GM23338 (cell line): ENCODE measurements around the gene NFXL1. TPM values are rescaled to one million over a fixed set of nuclear protein-coding genes. Genes with fewer than 3 reads are reported as not detected.

Experiments
- ATAC-seq: fragments of 200-7000 bp; cut with Tn5 transposase; 3 replicates; pipeline ENCODE4 v1.9.1; 2020
- DNase-seq: peaks from one replicate; pipeline ENCODE4 v3.0.0-alpha.2; 2015; ENCODE audit warnings: low spot score
- H2AFZ ChIP-seq: fragments of 200-600 bp; sonication (generic); 2 replicates; pipeline ENCODE4 v1.8.0; 2016; ENCODE audit warnings: antibody characterized with exemption, mild to moderate bottlenecking, moderate library complexity
- H3F3A ChIP-seq: fragments of 200-600 bp; sonication (generic); replicated peaks from 2 replicates; pipeline ENCODE4 v1.8.0; 2017; ENCODE audit warnings: antibody characterized with exemption, mixed run types, low read depth
- H3K27ac ChIP-seq: fragments of 200-600 bp; sonication (generic); 2 replicates; pipeline ENCODE4 v1.6.1; 2016; ENCODE audit warnings: low read depth
- H3K27me3 ChIP-seq: fragments of 200-600 bp; sonication (generic); 2 replicates; pipeline ENCODE4 v1.8.0; 2016; ENCODE audit warnings: mild to moderate bottlenecking, mixed run types, moderate library complexity; ENCODE audit not compliant: insufficient read depth
- H3K36me3 ChIP-seq: fragments of 200-600 bp; sonication (generic); 2 replicates; pipeline ENCODE4 v1.8.0; 2016; ENCODE audit warnings: mild to moderate bottlenecking; ENCODE audit not compliant: insufficient read depth
- H3K4me1 ChIP-seq: fragments of 200-600 bp; sonication (generic); 2 replicates; pipeline ENCODE4 v1.8.0; 2016; ENCODE audit warnings: mild to moderate bottlenecking, moderate library complexity; ENCODE audit not compliant: insufficient read depth
- H3K4me2 ChIP-seq: fragments of 200-600 bp; sonication (generic); 2 replicates; pipeline ENCODE4 v1.7.1; 2017; ENCODE audit warnings: mixed run types
- H3K4me3 ChIP-seq: fragments of 200-600 bp; sonication (generic); 2 replicates; pipeline ENCODE4 v1.6.1; 2016; ENCODE audit warnings: mixed run types
- H3K79me2 ChIP-seq: fragments of 200-600 bp; sonication (generic); replicated peaks from 2 replicates; pipeline ENCODE4 v1.8.0; 2017; ENCODE audit warnings: mild to moderate bottlenecking; ENCODE audit not compliant: insufficient read depth
- H3K9me2 ChIP-seq: fragments of 200-600 bp; sonication (generic); 2 replicates; pipeline ENCODE4 v1.8.0; 2017; ENCODE audit not compliant: insufficient read depth
- H4K20me1 ChIP-seq: fragments of 200-600 bp; sonication (generic); replicated peaks from 2 replicates; pipeline ENCODE4 v1.8.0; 2017; ENCODE audit warnings: mild to moderate bottlenecking; ENCODE audit not compliant: insufficient read depth
- H3K27ac Mint-ChIP-seq: 2 replicates; pipeline ENCODE4 v1.8.0; 2020; ENCODE audit warnings: inconsistent platforms, mild to moderate bottlenecking, moderate library complexity, mixed read lengths
- H3K27me3 Mint-ChIP-seq: 3 replicates; pipeline ENCODE4 v1.8.0; 2022; ENCODE audit warnings: low read depth, mild to moderate bottlenecking, moderate library complexity, mixed read lengths, inconsistent platforms; ENCODE audit not compliant: insufficient read depth, poor library complexity
- H3K36me3 Mint-ChIP-seq: 3 replicates; pipeline ENCODE4 v1.8.0; 2021; ENCODE audit warnings: low read depth, mild to moderate bottlenecking, inconsistent platforms, moderate library complexity, mixed read lengths
- H3K4me1 Mint-ChIP-seq: 3 replicates; pipeline ENCODE4 v1.8.0; 2020; ENCODE audit warnings: mild to moderate bottlenecking, inconsistent platforms, mixed read lengths
- H3K4me3 Mint-ChIP-seq: 3 replicates; pipeline ENCODE4 v1.8.0; 2021; ENCODE audit warnings: moderate library complexity, mild to moderate bottlenecking, inconsistent platforms, mixed read lengths
- H3K9me3 Mint-ChIP-seq: 3 replicates; pipeline ENCODE4 v1.8.0; 2020; ENCODE audit warnings: moderate library complexity, mild to moderate bottlenecking, inconsistent platforms, mixed read lengths
- CREB1 ChIP-seq: fragments of 250-450 bp; sonication (Bioruptor Pico); IDR thresholded peaks from 2 replicates; pipeline ENCODE4 v1.5.0; 2020; ENCODE audit warnings: low read depth, mild to moderate bottlenecking, moderate library complexity
- EZH2 ChIP-seq: fragments of 200-600 bp; sonication (generic); IDR thresholded peaks from one replicate; pipeline ENCODE4 v1.8.0; 2017; ENCODE audit warnings: antibody characterized with exemption, mild to moderate bottlenecking, low read depth; ENCODE audit not compliant: unreplicated experiment
- EZH2phosphoT487 ChIP-seq: fragments of 200-600 bp; sonication (generic); IDR thresholded peaks from one replicate; pipeline ENCODE4 v1.8.1; 2018; ENCODE audit warnings: antibody characterized with exemption; ENCODE audit not compliant: unreplicated experiment
- JUNB ChIP-seq: IDR thresholded peaks from one replicate; pipeline ENCODE4 v1.6.1; 2016; ENCODE audit warnings: antibody characterized with exemption; ENCODE audit not compliant: unreplicated experiment
- NANOG ChIP-seq: IDR thresholded peaks from 2 replicates; pipeline ENCODE4 v1.6.1; 2016; ENCODE audit warnings: antibody characterized with exemption, borderline replicate concordance
- POLR2AphosphoS5 ChIP-seq: IDR thresholded peaks from 2 replicates; pipeline ENCODE4 v1.6.1; 2016; ENCODE audit warnings: antibody characterized with exemption, low read depth
- STAT1 ChIP-seq: IDR thresholded peaks from one replicate; pipeline ENCODE4 v1.6.1; 2016; ENCODE audit warnings: antibody characterized with exemption; ENCODE audit not compliant: unreplicated experiment
- ZNF114 ChIP-seq: fragments of 250-450 bp; sonication (Bioruptor Pico); IDR thresholded peaks from 2 replicates; pipeline ENCODE4 v1.5.0; 2020; ENCODE audit warnings: mild to moderate bottlenecking, moderate library complexity
- ZNF331 ChIP-seq: fragments of 250-450 bp; sonication (Bioruptor Pico); IDR thresholded peaks from 2 replicates; pipeline ENCODE4 v1.5.0; 2020; ENCODE audit warnings: low read depth, mild to moderate bottlenecking, moderate library complexity
- polyA plus RNA-seq: library from polyadenylated mRNA; unstranded; fragments of >200 nt; fragmentation: Nextera tagmentation; extraction: Ambion mirVana; gene quantifications from 2 replicates; pipeline ENCODE4 v1.2.1, GENCODE V29; 2016
- total RNA-seq: library from RNA; depleted of rRNA; stranded (reverse); fragments of >200 nt; shearing (Covaris generic); gene quantifications from 2 replicates; pipeline ENCODE4 v1.2.3, GENCODE V29; 2014
- TF ChIP-seq, protein P1 (sequence below): IDR thresholded peaks from 2 replicates; pipeline ENCODE4 v1.6.1; 2016; ENCODE audit warnings: antibody characterized with exemption
- TF ChIP-seq, protein P2 (sequence below): IDR thresholded peaks from one replicate; pipeline ENCODE4 v1.6.1; 2018; ENCODE audit warnings: antibody characterized with exemption; ENCODE audit not compliant: unreplicated experiment
- TF ChIP-seq, protein P3 (sequence below): fragments of 250-450 bp; sonication (Bioruptor Pico); IDR thresholded peaks from 2 replicates; pipeline ENCODE4 v1.5.0; 2020; ENCODE audit warnings: mild to moderate bottlenecking, moderate library complexity
- TF ChIP-seq, protein P4 (sequence below), 2 experiments: fragments of 200-600 bp in 1 of 2; sonication (generic) in 1 of 2; conservative IDR thresholded peaks; 2 replicates each; pipeline versions ENCODE4 v1.5.1 to v1.6.1; 2016 to 2017; ENCODE audit warnings: antibody characterized with exemption in 2 of 2, low read depth in 2 of 2, mild to moderate bottlenecking in 2 of 2, moderate library complexity in 1 of 2

The NFXL1 gene
- total and polyA plus RNA-seq, 2 experiments from 2014 or later: 19.4 to 31.7 TPM

DNA sequence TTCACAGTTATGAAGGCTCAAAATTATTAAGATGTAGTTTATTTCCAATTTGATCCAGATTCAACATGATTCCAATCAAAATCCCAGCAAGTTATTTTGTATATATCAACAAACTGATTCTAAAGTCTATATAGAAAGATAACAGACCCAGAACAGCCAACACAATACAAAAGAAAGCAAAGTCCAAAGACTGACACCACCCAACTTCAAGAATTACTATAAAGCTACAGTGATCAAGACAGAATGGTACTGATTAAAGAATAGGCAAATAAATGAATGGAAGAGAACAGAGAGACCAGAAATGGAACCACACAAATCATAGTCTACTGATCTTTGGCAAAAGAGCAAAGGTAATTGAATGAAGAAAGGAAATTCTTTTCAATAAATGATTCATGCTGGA, 34.9 kb downstream of the NFXL1 start:
- peaks cover 66% of the 10 kb centered on the region for H3K36me3 ChIP-seq
- no peaks in the 10 kb centered on the region for H3K4me1 Mint-ChIP-seq

More for the DNA sequence above, 34.9 kb downstream of the NFXL1 start:
- Mint-ChIP-seq H3K9me3 (no peaks in the 10 kb centered on the region), H3K36me3 (peaks cover 74% of the 10 kb centered on the region), H3K4me3 (no peak overlapping the region), H3K27ac (no peak overlapping the region), H3K27me3 (no peaks in the 10 kb centered on the region)
- H4K20me1 ChIP-seq: no peaks in the 10 kb centered on the region
- H3K79me2 ChIP-seq: no peaks in the 10 kb centered on the region
- H3F3A ChIP-seq: no peaks in the 10 kb centered on the region
- no peaks in the 10 kb centered on the region for H3K27me3 ChIP-seq
- H2AFZ ChIP-seq: no peak overlapping the region
- H3K4me1 ChIP-seq: no peaks in the 10 kb centered on the region
- ATAC-seq: no peak
- H3K4me3 ChIP-seq: no peak overlapping the region
- H3K27ac ChIP-seq: no peak overlapping the region
- no peak for DNase-seq
- no peak overlapping the region for H3K4me2 ChIP-seq
- TF ChIP-seq, protein P1, sequence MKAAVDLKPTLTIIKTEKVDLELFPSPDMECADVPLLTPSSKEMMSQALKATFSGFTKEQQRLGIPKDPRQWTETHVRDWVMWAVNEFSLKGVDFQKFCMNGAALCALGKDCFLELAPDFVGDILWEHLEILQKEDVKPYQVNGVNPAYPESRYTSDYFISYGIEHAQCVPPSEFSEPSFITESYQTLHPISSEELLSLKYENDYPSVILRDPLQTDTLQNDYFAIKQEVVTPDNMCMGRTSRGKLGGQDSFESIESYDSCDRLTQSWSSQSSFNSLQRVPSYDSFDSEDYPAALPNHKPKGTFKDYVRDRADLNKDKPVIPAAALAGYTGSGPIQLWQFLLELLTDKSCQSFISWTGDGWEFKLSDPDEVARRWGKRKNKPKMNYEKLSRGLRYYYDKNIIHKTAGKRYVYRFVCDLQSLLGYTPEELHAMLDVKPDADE: no peak
- TF ChIP-seq ZNF114 (CRISPR knock-in tag): no peak
- TF ChIP-seq, protein P2, sequence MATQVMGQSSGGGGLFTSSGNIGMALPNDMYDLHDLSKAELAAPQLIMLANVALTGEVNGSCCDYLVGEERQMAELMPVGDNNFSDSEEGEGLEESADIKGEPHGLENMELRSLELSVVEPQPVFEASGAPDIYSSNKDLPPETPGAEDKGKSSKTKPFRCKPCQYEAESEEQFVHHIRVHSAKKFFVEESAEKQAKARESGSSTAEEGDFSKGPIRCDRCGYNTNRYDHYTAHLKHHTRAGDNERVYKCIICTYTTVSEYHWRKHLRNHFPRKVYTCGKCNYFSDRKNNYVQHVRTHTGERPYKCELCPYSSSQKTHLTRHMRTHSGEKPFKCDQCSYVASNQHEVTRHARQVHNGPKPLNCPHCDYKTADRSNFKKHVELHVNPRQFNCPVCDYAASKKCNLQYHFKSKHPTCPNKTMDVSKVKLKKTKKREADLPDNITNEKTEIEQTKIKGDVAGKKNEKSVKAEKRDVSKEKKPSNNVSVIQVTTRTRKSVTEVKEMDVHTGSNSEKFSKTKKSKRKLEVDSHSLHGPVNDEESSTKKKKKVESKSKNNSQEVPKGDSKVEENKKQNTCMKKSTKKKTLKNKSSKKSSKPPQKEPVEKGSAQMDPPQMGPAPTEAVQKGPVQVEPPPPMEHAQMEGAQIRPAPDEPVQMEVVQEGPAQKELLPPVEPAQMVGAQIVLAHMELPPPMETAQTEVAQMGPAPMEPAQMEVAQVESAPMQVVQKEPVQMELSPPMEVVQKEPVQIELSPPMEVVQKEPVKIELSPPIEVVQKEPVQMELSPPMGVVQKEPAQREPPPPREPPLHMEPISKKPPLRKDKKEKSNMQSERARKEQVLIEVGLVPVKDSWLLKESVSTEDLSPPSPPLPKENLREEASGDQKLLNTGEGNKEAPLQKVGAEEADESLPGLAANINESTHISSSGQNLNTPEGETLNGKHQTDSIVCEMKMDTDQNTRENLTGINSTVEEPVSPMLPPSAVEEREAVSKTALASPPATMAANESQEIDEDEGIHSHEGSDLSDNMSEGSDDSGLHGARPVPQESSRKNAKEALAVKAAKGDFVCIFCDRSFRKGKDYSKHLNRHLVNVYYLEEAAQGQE: no peak
- no peak for TF ChIP-seq NANOG
- TF ChIP-seq STAT1: no peak
- TF ChIP-seq, protein P3, sequence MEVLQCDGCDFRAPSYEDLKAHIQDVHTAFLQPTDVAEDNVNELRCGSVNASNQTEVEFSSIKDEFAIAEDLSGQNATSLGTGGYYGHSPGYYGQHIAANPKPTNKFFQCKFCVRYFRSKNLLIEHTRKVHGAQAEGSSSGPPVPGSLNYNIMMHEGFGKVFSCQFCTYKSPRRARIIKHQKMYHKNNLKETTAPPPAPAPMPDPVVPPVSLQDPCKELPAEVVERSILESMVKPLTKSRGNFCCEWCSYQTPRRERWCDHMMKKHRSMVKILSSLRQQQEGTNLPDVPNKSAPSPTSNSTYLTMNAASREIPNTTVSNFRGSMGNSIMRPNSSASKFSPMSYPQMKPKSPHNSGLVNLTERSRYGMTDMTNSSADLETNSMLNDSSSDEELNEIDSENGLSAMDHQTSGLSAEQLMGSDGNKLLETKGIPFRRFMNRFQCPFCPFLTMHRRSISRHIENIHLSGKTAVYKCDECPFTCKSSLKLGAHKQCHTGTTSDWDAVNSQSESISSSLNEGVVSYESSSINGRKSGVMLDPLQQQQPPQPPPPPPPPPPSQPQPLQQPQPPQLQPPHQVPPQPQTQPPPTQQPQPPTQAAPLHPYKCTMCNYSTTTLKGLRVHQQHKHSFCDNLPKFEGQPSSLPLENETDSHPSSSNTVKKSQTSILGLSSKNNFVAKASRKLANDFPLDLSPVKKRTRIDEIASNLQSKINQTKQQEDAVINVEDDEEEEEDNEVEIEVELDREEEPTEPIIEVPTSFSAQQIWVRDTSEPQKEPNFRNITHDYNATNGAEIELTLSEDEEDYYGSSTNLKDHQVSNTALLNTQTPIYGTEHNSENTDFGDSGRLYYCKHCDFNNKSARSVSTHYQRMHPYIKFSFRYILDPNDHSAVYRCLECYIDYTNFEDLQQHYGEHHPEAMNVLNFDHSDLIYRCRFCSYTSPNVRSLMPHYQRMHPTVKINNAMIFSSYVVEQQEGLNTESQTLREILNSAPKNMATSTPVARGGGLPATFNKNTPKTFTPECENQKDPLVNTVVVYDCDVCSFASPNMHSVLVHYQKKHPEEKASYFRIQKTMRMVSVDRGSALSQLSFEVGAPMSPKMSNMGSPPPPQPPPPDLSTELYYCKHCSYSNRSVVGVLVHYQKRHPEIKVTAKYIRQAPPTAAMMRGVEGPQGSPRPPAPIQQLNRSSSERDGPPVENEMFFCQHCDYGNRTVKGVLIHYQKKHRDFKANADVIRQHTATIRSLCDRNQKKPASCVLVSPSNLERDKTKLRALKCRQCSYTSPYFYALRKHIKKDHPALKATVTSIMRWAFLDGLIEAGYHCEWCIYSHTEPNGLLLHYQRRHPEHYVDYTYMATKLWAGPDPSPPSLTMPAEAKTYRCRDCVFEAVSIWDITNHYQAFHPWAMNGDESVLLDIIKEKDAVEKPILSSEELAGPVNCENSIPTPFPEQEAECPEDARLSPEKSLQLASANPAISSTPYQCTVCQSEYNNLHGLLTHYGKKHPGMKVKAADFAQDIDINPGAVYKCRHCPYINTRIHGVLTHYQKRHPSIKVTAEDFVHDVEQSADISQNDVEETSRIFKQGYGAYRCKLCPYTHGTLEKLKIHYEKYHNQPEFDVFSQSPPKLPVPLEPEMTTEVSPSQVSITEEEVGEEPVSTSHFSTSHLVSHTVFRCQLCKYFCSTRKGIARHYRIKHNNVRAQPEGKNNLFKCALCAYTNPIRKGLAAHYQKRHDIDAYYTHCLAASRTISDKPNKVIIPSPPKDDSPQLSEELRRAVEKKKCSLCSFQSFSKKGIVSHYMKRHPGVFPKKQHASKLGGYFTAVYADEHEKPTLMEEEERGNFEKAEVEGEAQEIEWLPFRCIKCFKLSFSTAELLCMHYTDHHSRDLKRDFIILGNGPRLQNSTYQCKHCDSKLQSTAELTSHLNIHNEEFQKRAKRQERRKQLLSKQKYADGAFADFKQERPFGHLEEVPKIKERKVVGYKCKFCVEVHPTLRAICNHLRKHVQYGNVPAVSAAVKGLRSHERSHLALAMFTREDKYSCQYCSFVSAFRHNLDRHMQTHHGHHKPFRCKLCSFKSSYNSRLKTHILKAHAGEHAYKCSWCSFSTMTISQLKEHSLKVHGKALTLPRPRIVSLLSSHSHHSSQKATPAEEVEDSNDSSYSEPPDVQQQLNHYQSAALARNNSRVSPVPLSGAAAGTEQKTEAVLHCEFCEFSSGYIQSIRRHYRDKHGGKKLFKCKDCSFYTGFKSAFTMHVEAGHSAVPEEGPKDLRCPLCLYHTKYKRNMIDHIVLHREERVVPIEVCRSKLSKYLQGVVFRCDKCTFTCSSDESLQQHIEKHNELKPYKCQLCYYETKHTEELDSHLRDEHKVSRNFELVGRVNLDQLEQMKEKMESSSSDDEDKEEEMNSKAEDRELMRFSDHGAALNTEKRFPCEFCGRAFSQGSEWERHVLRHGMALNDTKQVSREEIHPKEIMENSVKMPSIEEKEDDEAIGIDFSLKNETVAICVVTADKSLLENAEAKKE (CRISPR knock-in tag): no peak
- TF ChIP-seq, protein P4, sequence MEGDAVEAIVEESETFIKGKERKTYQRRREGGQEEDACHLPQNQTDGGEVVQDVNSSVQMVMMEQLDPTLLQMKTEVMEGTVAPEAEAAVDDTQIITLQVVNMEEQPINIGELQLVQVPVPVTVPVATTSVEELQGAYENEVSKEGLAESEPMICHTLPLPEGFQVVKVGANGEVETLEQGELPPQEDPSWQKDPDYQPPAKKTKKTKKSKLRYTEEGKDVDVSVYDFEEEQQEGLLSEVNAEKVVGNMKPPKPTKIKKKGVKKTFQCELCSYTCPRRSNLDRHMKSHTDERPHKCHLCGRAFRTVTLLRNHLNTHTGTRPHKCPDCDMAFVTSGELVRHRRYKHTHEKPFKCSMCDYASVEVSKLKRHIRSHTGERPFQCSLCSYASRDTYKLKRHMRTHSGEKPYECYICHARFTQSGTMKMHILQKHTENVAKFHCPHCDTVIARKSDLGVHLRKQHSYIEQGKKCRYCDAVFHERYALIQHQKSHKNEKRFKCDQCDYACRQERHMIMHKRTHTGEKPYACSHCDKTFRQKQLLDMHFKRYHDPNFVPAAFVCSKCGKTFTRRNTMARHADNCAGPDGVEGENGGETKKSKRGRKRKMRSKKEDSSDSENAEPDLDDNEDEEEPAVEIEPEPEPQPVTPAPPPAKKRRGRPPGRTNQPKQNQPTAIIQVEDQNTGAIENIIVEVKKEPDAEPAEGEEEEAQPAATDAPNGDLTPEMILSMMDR (conservative IDR thresholded peaks at IDR 0.05; ENCODE audit: low read depth in 2 of 2): no peak
- no peak for TF ChIP-seq CREB1
- no peak for TF ChIP-seq EZH2phosphoT487
- no peak for TF ChIP-seq POLR2AphosphoS5
- no peak for TF ChIP-seq EZH2
- TF ChIP-seq ZNF331 (CRISPR knock-in tag): no peak
- TF ChIP-seq JUNB: no peak
- no peaks in the 10 kb centered on the region for H3K9me2 ChIP-seq
